K562 (cell line): ENCODE results near the gene AQP2. TPM values are rescaled to one million over a fixed set of nuclear protein-coding genes. Genes with fewer than 3 reads are reported as not detected.

Experiments
- ATAC-seq: fragments of 200-7000 bp; cut with Tn5 transposase; 3 replicates; pipeline ENCODE4 v1.9.1; 2020; ENCODE audit warnings: moderate library complexity
- BruUV-seq: library from RNA; stranded (reverse); fragments of 400-500 nt; replicated peaks from 2 replicates; lab custom pipeline; 2021; lab: Mats Ljungman, UMichigan
- CTCF ChIA-PET: fragments of 300-600 bp; formaldehyde crosslinking; extraction: SDS; loops from one replicate; lab custom pipeline; 2021; ENCODE audit warnings: low intra/inter-chr PET ratio; lab: Yijun Ruan, JAX
- POLR2A ChIA-PET: fragments of 300-600, 350-650 bp; sonication (Branson Sonifier 250); formaldehyde crosslinking; extraction: SDS; loops from one replicate; lab custom pipeline; 2021; ENCODE audit warnings: antibody characterized with exemption, inconsistent platforms; lab: Yijun Ruan, JAX
- DNase-seq, 4 experiments: peaks; one replicate each; pipeline versions ENCODE4 v3.0.0 to v3.0.0-alpha.2; 2011 to 2018; ENCODE audit warnings: low spot score in 3 of 4, mixed read lengths in 3 of 4; ENCODE audit errors: extremely low read depth in 1 of 4
- FAIRE-seq: peaks from 2 replicates; lab custom pipeline; 2011; peaks lifted over from hg19 to GRCh38; lab: Jason Lieb, UNC
- H2AFZ ChIP-seq: 2 replicates; pipeline ENCODE4 v1.6.0; 2011; ENCODE audit warnings: low read depth, low read length, control low read depth, inconsistent platforms
- H3K27ac ChIP-seq: fragments of 200-600 bp; 3 replicates; pipeline ENCODE4 v1.8.0; 2011; ENCODE audit warnings: low read depth, mild to moderate bottlenecking, control low read depth, inconsistent platforms, low read length, moderate library complexity, mixed read lengths; ENCODE audit errors: extremely low read depth
- H3K27me3 ChIP-seq, 2 experiments: fragments of 300-600 bp in 1 of 2; 2 replicates in 1 of 2; 3 replicates in 1 of 2; pipeline versions ENCODE4 v1.6.0 to v1.8.0; 2011; ENCODE audit warnings: inconsistent platforms in 2 of 2, low read length in 2 of 2, mild to moderate bottlenecking in 1 of 2, mixed read lengths in 1 of 2, moderate library complexity in 1 of 2; ENCODE audit not compliant: control insufficient read depth in 2 of 2, insufficient read depth in 2 of 2
- H3K36me3 ChIP-seq: fragments of 300-600 bp; 3 replicates; pipeline ENCODE4 v1.8.0; 2011; ENCODE audit warnings: mild to moderate bottlenecking, low read length, inconsistent platforms; ENCODE audit not compliant: control insufficient read depth, insufficient read depth
- H3K4me1 ChIP-seq, 2 experiments: fragments of 200-600 bp in 1 of 2; replicated peaks in 1 of 2; 2 replicates in 1 of 2; 3 replicates in 1 of 2; pipeline versions ENCODE4 v1.5.1 to v1.8.0; 2011; ENCODE audit warnings: inconsistent platforms in 2 of 2, low read length in 2 of 2, mild to moderate bottlenecking in 1 of 2, mixed read lengths in 1 of 2, moderate library complexity in 1 of 2; ENCODE audit not compliant: control insufficient read depth in 2 of 2, insufficient read depth in 2 of 2
- H3K4me2 ChIP-seq: 2 replicates; pipeline ENCODE4 v1.6.1; 2011; ENCODE audit warnings: low read length, control low read depth, inconsistent platforms, mixed read lengths; ENCODE audit not compliant: insufficient read depth
- H3K4me3 ChIP-seq: fragments of 200-600 bp; sonication (generic), shearing (Covaris generic); 2 replicates; pipeline ENCODE4 v1.5.1; 2016; ENCODE audit warnings: control low read depth, inconsistent platforms
- H3K79me2 ChIP-seq: fragments of 200-600 bp; 3 replicates; pipeline ENCODE4 v1.8.0; 2011; ENCODE audit warnings: low read length, inconsistent platforms; ENCODE audit not compliant: control insufficient read depth, insufficient read depth
- H3K9ac ChIP-seq, 2 experiments: 2 replicates each; pipeline versions ENCODE4 v1.6.0 to v1.6.1; 2011; ENCODE audit warnings: low read depth in 2 of 2, low read length in 2 of 2, control low read depth in 1 of 2, inconsistent platforms in 1 of 2, mild to moderate bottlenecking in 1 of 2, mixed read lengths in 1 of 2; ENCODE audit not compliant: insufficient read depth in 1 of 2
- H3K9me1 ChIP-seq: one replicate; pipeline ENCODE4 v1.6.0; 2011; ENCODE audit warnings: inconsistent platforms, mild to moderate bottlenecking, low read length, moderate library complexity; ENCODE audit not compliant: control insufficient read depth, insufficient read depth
- H3K9me3 ChIP-seq: replicated peaks from 2 replicates; pipeline ENCODE4 v1.5.1; 2011; ENCODE audit warnings: low read depth, low read length, inconsistent platforms; ENCODE audit not compliant: control insufficient read depth, insufficient read depth
- H4K20me1 ChIP-seq: replicated peaks from 2 replicates; pipeline ENCODE4 v1.6.1; 2011; ENCODE audit warnings: low read length, inconsistent platforms, mixed read lengths; ENCODE audit not compliant: control insufficient read depth, insufficient read depth
- GTF2F1 ChIP-seq: IDR thresholded peaks from 2 replicates; pipeline ENCODE4 v1.6.1; 2011; ENCODE audit warnings: low read depth, low read length, improper control_type of control experiment
- HEY1 ChIP-seq: fragments of 250-450 bp; sonication (Bioruptor Pico); IDR thresholded peaks from 2 replicates; pipeline ENCODE4 v1.5.0; 2020; ENCODE audit warnings: mild to moderate bottlenecking, moderate library complexity, borderline replicate concordance
- MEF2D ChIP-seq: conservative IDR thresholded peaks from 2 replicates; pipeline ENCODE4 v1.6.1; 2016; ENCODE audit warnings: low read depth, missing genetic modification characterization, missing compliant biosample characterization
- RAD51 ChIP-seq: fragments of 450-650 bp; IDR thresholded peaks from 2 replicates; pipeline ENCODE4 v1.7.1; 2016; ENCODE audit warnings: low read depth, mild to moderate bottlenecking, borderline replicate concordance
- ZBTB1 ChIP-seq: sonication (generic); formaldehyde crosslinking; IDR thresholded peaks from 2 replicates; pipeline ENCODE4 v1.8.1; 2023; ENCODE audit warnings: missing genetic modification reagents, low read depth, mild to moderate bottlenecking, borderline replicate concordance
- ZNF165 ChIP-seq: fragments of 250-450 bp; sonication (Bioruptor Pico); IDR thresholded peaks from 2 replicates; pipeline ENCODE4 v1.4.0; 2020; ENCODE audit warnings: borderline replicate concordance
- ZNF589 ChIP-seq: fragments of 200-800 bp; sonication (Bioruptor generic); IDR thresholded peaks from 2 replicates; pipeline ENCODE4 v1.6.1; 2016; ENCODE audit warnings: low read depth, missing genetic modification characterization, missing compliant biosample characterization
- WGBS: fragments of 100-300 bp; shearing (Covaris generic); methylation state at CpG from one replicate; pipeline ENCODE4 v1.1.6; 2016; ENCODE audit warnings: low coverage, mixed read lengths; ENCODE audit not compliant: insufficient coverage; ENCODE audit errors: missing lambda C conversion rate; 5-methylcytosine and 5-hydroxymethylcytosine counted together
- in situ Hi-C: fragments of 300-500 bp; cut with MboI; formaldehyde crosslinking; loops from 4 replicates; pipeline ENCODE4 v1.15.0; 2018; ENCODE audit warnings: inconsistent platforms, mixed read lengths
- intact Hi-C: fragments of 100-400 bp; cut with micrococcal nuclease; formaldehyde crosslinking; loops from 2 replicates; pipeline ENCODE4 v1.14.2; 2022
- polyA plus RNA-seq, 8 experiments: library from polyadenylated mRNA; depleted of rRNA in 4 of 8; stranded (reverse) in 5 of 8; unstranded in 3 of 8; fragments of >200 nt; fragmentation: Nextera tagmentation in 2 of 8; fragmentation: Illumina TruSeq in 1 of 8; extraction: Ambion mirVana in 2 of 8; extraction: Trizol in 1 of 8; gene quantifications; 2 replicates each; pipeline versions ENCODE4 v1.2.1 to v1.2.3, GENCODE V29; 2011 to 2014; ENCODE audit warnings: inconsistent platforms in 1 of 8, missing spikeins in 1 of 8
- total RNA-seq, 7 experiments: library from RNA; depleted of rRNA in 6 of 7; stranded (reverse); fragments of >200 nt in 6 of 7; fragmentation: Illumina TruSeq in 2 of 7; extraction: Trizol in 2 of 7; gene quantifications; 2 replicates each; pipeline versions ENCODE4 v1.2.1 to v1.2.3, GENCODE V29; 2011 to 2021; ENCODE audit warnings: low replicate concordance in 1 of 7
- TF ChIP-seq, protein P1 (sequence below): IDR thresholded peaks from 2 replicates; pipeline ENCODE4 v1.6.1; 2016; ENCODE audit warnings: missing genetic modification characterization, missing compliant biosample characterization
- TF ChIP-seq, protein P2 (sequence below): fragments of 450-650 bp; formaldehyde crosslinking; IDR thresholded peaks from 2 replicates; pipeline ENCODE4 v1.4.0; 2020; ENCODE audit warnings: mild to moderate bottlenecking
- TF ChIP-seq, protein P3 (sequence below), 2 experiments: fragments of 450-650 bp in 1 of 2; sonication (generic) in 1 of 2; formaldehyde crosslinking in 1 of 2; IDR thresholded peaks; 2 replicates each; pipeline versions ENCODE4 v1.7.1 to v1.9.0; 2016 to 2022; ENCODE audit warnings: inconsistent platforms in 1 of 2, mild to moderate bottlenecking in 1 of 2, missing genetic modification reagents in 1 of 2

AQP2 gene
- total and polyA plus RNA-seq, 9 of the 15 experiments (the other 6 are each of a cell fraction or from before 2014, with no cell fraction given): not detected

DNA sequence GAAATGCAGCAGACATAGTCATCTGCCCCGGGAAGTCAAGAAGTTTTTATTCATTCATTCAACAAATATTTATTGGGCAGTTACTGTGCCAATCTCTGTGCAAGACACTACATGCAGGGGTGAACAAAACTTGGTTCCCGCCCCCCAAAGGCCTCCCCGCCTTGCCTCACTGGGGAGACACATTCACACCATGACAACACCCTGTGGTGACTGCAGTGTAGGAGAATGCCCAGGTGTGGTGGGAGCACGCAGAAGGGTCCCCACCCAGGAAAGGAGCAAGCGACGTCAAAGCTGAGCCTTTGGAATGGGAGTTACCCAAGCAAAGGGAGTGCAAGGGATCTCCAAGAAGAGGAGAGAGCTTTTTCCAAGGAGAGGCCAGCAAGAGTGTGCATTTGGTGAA, 20.6 kb downstream of the AQP2 start:
- CTCF ChIA-PET: interaction anchor here (0.6 kb wide), 1 partner anchor 12 kb away, joined by 5 read pairs; no protein-coding TSS in a partner anchor
- WGBS: 3% methylated on average over 6 of the region's 6 CpGs
- in situ Hi-C loops: loop anchor here (5.0 kb wide), 1 partner anchor 96 kb away; no protein-coding TSS in a partner anchor
- TF ChIP-seq, protein P1, sequence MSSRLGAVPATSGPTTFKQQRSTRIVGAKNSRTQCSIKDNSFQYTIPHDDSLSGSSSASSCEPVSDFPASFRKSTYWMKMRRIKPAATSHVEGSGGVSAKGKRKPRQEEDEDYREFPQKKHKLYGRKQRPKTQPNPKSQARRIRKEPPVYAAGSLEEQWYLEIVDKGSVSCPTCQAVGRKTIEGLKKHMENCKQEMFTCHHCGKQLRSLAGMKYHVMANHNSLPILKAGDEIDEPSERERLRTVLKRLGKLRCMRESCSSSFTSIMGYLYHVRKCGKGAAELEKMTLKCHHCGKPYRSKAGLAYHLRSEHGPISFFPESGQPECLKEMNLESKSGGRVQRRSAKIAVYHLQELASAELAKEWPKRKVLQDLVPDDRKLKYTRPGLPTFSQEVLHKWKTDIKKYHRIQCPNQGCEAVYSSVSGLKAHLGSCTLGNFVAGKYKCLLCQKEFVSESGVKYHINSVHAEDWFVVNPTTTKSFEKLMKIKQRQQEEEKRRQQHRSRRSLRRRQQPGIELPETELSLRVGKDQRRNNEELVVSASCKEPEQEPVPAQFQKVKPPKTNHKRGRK: no peak
- TF ChIP-seq MEF2D (tag) (no peak), HEY1 (CRISPR knock-in tag) (no peak), GTF2F1 (no peak), ZNF589 (CRISPR knock-in tag) (no peak), RAD51 (no peak), ZBTB1 (CRISPR knock-in tag) (no peak), ZNF165 (CRISPR knock-in tag) (no peak)
- TF ChIP-seq, protein P2, sequence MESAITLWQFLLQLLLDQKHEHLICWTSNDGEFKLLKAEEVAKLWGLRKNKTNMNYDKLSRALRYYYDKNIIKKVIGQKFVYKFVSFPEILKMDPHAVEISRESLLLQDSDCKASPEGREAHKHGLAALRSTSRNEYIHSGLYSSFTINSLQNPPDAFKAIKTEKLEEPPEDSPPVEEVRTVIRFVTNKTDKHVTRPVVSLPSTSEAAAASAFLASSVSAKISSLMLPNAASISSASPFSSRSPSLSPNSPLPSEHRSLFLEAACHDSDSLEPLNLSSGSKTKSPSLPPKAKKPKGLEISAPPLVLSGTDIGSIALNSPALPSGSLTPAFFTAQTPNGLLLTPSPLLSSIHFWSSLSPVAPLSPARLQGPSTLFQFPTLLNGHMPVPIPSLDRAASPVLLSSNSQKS (CRISPR knock-in tag): no peak
- TF ChIP-seq, protein P3, sequence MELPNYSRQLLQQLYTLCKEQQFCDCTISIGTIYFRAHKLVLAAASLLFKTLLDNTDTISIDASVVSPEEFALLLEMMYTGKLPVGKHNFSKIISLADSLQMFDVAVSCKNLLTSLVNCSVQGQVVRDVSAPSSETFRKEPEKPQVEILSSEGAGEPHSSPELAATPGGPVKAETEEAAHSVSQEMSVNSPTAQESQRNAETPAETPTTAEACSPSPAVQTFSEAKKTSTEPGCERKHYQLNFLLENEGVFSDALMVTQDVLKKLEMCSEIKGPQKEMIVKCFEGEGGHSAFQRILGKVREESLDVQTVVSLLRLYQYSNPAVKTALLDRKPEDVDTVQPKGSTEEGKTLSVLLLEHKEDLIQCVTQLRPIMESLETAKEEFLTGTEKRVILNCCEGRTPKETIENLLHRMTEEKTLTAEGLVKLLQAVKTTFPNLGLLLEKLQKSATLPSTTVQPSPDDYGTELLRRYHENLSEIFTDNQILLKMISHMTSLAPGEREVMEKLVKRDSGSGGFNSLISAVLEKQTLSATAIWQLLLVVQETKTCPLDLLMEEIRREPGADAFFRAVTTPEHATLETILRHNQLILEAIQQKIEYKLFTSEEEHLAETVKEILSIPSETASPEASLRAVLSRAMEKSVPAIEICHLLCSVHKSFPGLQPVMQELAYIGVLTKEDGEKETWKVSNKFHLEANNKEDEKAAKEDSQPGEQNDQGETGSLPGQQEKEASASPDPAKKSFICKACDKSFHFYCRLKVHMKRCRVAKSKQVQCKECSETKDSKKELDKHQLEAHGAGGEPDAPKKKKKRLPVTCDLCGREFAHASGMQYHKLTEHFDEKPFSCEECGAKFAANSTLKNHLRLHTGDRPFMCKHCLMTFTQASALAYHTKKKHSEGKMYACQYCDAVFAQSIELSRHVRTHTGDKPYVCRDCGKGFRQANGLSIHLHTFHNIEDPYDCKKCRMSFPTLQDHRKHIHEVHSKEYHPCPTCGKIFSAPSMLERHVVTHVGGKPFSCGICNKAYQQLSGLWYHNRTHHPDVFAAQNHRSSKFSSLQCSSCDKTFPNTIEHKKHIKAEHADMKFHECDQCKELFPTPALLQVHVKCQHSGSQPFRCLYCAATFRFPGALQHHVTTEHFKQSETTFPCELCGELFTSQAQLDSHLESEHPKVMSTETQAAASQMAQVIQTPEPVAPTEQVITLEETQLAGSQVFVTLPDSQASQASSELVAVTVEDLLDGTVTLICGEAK (IDR thresholded peaks at IDR 0.05): no peak
- TF ChIP-seq, protein P3 (CRISPR knock-in tag; IDR thresholded peaks at IDR 0.05): no peak

More for the DNA sequence above, 20.6 kb downstream of the AQP2 start:
- Histone ChIP-seq H3K4me2 (no peak overlapping the region), H4K20me1 (peaks cover 18% of the 10 kb centered on the region), H3K9me1 (no peaks in the 10 kb centered on the region), H3K27me3 (peaks cover 28 to 68% of the 10 kb centered on the region in 2 experiments; a peak in 4 of 5 replicates), H3K4me1 (peaks cover 11 to 51% of the 10 kb centered on the region in 2 experiments; a peak in 4 of 5 replicates), H3K9me3 (no peaks in the 10 kb centered on the region), H3K4me3 (no peak overlapping the region), H3K27ac (no peak overlapping the region), H3K79me2 (no peaks in the 10 kb centered on the region), H3K9ac (no peak overlapping the region), H2AFZ (no peak overlapping the region), H3K36me3 (no peaks in the 10 kb centered on the region)
- ATAC-seq: no peak
- DNase-seq: no peak
- intact Hi-C loops: no loop called here
- no TSS peak for BruUV-seq
- POLR2A ChIA-PET: no interaction called here
- no peak for FAIRE-seq
